Measurements from ENCODE around the gene KRTAP5-8.
"Not testable (repeated sequence)": the region's sequence is repeated elsewhere in the genome, so short reads cannot be mapped to it uniquely, and the experiment has no call there.

The KRTAP5-8 gene

GRCh38 chr11:71543866-71544265 lies 6.0 kb downstream of the KRTAP5-8 start:
- DNase-seq (ENCODE audit: low spot score) = no peak

GRCh38 chr11:71544525-71545214 lies 6.8 kb downstream of the KRTAP5-8 start:
- no peak for DNase-seq (ENCODE audit: low spot score)

DNA sequence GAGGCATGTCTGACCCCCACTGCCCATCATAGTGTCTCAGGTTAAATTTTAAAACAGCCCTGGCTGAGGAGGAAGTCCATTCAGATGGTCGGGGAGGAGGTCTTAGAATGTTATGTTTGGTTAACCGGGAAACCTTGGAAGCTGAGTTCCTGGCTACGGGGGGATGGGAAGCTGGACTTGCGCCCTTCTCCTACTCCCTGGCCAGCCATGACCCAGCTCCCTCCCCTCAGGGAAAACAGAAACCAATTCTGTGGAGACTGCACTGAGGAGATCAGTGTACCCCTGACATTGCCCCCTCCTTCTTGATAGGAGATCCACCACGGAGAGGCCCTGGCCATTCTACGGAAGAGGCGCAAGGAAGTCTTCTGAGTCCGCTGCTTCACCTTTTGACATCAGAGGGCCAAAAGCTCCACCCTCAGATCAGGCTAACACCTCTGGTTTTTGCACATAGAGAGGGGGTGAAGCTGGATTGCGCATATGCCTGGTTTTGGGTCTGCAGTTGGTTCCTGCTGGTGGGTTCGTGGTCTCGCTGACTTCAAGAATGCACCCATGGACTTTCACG lies 7.7 kb downstream of the KRTAP5-8 start:
- no peak for DNase-seq (ENCODE audit: low spot score)

GRCh38 chr11:71548120-71548519 lies 10.3 kb downstream of the KRTAP5-8 start, which contains the start of gene KRTAP5-9:
Gene KRTAP5-9, plus strand, starts transcription at chr11:71548420. Its CDS starts 238 bp downstream, at chr11:71548658.
- DNase-seq (ENCODE audit: low spot score) = no peak

GRCh38 chr11:71548716-71549151 lies 10.9 kb downstream of the KRTAP5-8 start:
- DNase-seq (ENCODE audit: low spot score) = no peak

DNA sequence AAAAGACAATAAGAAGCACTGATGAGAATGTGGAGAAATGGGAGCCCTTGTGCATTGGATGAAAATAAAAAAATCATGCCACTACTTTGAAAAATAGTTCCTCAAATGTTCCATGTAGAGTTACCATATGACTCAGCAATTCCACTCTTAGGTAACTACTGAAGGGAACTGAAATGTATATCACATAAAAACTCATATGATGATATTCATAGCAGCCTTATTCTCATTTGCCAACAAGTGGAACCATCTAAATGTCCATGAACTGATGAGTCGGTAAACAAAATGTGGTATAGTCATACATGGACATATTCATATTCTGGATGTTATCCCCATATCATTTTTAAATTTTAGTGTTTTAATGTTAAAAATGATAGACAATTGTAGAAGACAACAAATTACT lies 13.9 kb downstream of the KRTAP5-8 start:
- no peak for DNase-seq (ENCODE audit: low spot score)

DNA sequence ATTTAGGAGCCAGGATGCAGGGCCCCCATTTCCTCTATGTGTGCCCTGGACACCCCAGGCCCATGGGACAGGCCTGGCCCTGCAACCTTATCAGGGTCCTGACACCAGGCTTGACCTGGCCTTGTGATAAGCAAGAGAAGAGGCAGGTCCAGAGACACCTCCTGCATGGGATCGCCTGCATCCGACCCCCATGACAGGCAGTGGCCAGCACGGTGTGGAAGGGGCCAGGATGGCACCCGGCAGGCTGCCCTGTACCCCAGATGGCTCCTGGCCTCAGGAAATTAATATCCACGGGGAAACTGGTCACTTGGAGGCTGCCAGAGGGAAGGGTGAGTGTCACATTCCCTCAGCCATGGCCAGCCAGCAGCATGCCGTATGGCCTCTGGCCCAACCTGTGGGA lies 17.2 kb downstream of the KRTAP5-8 start:
- no peak for DNase-seq (ENCODE audit: low spot score)

DNA sequence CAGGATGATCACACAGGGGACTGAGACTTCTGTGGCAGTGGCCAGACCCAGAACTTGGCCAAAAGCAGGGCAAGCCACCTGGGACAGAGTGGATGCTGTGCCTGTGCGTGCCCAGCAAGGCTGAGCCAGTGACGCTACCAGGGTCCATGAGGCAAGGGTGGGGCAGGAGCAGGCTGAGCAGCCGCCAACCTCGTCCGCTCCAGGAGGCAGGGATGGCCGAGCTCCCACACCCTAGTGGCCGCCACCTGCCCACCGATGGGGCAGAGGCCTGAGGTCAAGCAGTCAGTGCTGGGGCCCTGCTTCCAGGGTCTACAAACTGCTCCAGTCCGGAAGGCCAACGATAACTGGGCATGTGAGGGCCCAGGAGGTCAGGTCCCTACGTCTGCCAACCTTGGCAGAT lies 17.7 kb downstream of the KRTAP5-8 start:
- DNase-seq (ENCODE audit: low spot score) = no peak

GRCh38 chr11:71556018-71556417 lies 18.2 kb downstream of the KRTAP5-8 start:
- no peak for DNase-seq (ENCODE audit: low spot score)

DNA sequence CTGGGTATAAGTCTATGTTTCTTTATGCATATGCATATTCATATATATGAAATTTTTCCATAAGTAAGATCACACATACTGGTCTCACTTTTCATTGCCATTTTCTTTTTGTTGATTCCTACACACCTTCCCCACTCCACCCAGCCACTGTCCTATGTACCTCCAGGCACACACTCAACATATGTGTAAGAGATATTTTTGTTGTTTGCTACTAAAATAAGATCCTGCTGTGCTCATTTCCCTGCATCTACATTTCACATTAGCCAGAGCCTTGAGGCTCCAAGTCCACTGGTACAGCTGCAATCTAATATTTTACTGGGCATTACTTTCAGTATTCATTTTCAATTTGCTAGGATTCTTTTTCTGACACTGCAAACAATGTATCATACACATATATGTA lies 19.4 kb downstream of the KRTAP5-8 start:
- DNase-seq (ENCODE audit: low spot score) = no peak

DNA sequence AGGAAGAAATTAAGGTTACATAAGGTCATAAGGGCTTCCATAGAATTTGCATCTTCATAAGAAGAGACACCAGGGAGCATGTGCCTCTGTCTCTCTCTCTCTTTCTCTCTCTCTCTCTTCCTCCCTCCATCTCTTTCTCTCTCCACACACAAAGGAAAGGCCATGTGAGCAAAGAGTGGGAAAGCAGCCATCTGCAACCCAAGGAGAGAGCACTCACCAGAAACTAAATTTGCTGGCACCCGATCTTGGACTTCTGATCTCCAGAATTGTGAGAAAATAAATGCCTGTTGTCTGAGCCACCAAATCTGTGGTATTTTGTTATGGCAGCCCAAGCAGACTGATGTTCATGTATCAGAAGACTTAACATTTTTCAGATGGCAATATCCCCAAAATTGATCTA lies 21.2 kb downstream of the KRTAP5-8 start:
- DNase-seq (ENCODE audit: low spot score) = no peak

DNA sequence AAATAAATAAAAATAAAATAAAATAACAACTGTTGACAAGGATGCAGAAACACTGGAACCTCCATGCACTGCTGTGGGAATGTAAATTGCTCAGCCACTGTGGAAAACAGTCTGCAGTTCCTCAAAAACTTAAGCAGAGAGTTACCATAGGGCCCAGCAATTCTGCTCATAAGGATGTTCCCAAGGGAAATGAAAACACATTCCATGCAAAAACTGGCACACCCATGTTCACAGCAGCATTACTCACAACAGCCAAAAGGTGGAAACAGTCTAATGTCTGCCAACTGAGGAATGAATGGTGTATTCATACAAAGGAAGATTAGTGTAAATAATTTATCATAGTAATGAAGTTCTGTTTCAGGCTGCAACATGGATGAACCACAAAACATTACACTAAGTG lies 24.3 kb downstream of the KRTAP5-8 start:
- DNase-seq (ENCODE audit: low spot score) = no peak

GRCh38 chr11:71563406-71563805 lies 25.6 kb downstream of the KRTAP5-8 start:
- no peak for DNase-seq (ENCODE audit: low spot score)

GRCh38 chr11:71564430-71564829 lies 26.6 kb downstream of the KRTAP5-8 start:
- DNase-seq (ENCODE audit: low spot score) = no peak

DNA sequence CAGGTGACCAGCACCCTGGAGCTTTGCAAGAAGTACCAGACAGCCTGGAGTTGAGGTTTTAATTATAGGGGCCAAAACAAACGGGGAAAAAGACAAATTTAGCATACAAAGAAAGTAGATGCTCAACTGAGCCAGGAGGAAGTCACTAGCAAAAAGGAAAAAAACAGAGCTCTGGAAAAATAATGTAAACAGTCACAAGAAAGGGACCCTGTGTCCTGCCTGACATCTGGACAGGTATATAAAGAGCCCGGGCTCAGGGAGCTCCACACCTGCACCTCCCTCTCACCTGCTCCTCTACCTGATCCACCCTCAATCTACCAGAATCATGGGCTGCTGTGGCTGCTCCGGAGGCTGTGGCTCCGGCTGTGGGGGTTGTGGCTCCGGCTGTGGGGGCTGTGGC lies 27.4 kb downstream of the KRTAP5-8 start, which contains the start of gene KRTAP5-10:
Gene KRTAP5-10, plus strand, starts transcription at position 301 of the 400 bp plus-strand sequence. Its CDS starts 25 bp downstream, at position 326.
- no peak for DNase-seq (ENCODE audit: low spot score)

DNA sequence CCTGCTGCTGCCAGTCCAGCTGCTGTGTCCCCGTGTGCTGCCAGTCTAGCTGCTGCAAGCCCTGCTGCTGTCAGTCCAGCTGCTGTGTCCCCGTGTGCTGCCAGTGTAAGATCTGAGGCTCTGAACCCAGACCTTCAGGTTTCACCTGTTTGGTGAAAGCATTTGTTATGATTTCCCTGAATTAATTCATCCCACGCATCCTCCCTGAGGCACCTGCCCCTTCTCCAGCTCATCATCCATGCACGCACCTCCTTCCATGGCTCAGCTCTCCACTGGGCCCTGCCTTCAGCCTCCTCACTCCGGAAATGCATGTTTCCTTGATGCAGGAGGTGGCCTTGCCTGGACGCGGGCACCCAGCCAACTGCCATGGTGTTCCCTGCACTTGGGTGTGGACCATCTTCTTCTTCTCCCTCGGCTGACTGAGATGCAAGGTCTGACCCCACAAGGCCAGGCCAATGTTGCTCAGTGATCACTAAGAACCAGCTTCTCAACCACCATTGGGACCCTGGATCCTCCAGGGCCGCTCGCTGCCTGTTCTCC lies 28.3 kb downstream of the KRTAP5-8 start:
- no peak for DNase-seq (ENCODE audit: low spot score)

DNA sequence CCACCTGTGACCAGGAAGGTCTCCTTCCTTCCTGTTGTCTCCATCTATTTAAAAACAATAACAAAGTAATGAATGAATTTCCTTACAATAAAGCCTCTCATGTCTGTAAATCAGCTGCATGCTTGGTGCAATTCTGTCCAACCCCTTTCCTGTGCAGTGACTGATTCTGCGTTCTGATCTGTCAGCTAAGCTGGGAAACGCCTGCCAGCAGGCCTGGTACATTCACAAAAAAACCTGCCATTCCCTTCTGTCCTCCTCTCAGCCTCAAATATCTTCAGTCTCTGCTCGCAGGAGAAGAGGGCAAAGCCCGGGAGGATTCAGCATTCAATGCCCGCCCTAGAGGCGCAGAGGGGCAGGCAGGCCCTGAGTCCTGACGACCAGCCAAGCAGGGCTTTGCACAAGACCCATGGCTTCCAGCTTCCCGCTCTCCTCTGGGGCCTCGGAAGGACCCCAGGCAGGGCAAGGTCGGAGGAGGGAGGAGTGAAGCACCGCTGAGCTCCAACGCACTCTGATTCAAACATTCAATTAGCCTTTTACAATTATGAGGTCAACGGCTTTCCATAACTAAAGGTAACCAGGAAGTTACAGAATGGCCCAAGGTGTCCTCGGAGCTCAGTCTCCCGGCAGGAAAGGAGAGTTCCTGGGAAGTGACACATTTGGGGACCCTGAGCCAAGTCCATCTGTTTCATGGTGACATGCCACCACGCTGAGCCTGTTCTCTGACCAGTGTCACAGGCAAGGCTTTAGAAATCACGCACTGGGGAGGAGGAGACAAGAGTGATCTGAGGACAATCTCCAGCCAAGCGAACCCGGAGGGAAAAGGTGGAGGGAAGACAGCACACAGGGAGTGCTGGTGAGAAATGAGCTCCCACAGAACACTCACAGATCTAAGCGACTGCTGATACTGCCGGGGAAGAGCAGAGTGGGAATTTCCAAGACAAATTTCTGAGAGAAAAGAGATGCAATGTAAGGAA lies 29.1 kb downstream of the KRTAP5-8 start:
- not testable (repeated sequence) for DNase-seq (ENCODE audit: low spot score)

GRCh38 chr11:71567633-71568032 lies 29.8 kb downstream of the KRTAP5-8 start:
- not testable (repeated sequence) for DNase-seq (ENCODE audit: low spot score)

- no peak for DNase-seq (ENCODE audit: low spot score)
Observed at GRCh38 chr11:71568704-71569349, 31.0 kb downstream of the KRTAP5-8 start.

DNA sequence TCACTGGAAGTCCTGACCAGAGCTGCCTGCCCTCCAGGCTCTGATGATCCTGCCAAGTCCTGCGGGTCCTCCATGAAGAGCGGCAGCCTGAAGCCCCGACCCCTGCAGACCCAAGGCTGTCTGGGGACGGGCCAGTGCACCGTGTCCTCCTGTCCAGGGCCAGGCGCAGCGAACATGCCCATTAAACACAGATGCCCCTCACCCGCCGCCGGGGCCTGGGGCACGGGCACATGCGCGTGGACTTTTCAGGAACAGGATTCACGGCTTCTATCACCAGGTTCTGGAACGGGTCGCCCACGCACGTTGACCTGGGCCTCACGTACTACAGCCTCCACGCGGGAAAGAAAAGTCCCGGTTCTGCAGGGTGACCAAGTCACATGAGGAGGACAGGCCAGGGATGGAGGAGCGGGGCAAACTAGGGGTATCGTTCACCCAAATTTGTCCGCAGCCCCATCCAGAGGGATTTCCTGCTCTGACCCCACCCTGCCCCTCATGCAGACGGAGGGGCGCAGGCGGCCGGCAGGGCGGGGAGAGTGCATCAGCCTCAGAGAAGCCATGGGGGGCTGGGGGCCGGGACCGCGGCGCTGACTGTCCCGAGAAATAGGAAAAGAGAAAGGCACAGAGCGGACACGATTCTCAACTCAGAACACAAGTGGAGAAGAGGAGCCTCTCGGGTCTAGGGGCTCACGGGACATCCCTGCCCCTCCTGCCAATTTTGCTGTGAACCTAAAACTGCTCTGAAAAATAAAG lies 33.5 kb downstream of the KRTAP5-8 start:
- not testable (repeated sequence) for DNase-seq (ENCODE audit: low spot score)

- DNase-seq (ENCODE audit: low spot score) = no peak
Observed at GRCh38 chr11:71572811-71573210, 35.0 kb downstream of the KRTAP5-8 start.

Data from D341Med (cell line).